GM18873 (cell line): Measurements from ENCODE around the gene EHBP1.
"Not testable (repeated sequence)": the region's sequence is repeated elsewhere in the genome, so short reads cannot be mapped to it uniquely, and the experiment has no call there.

Experiments used
- ATAC-seq: cut with Tn5 transposase; IDR thresholded peaks from one replicate; pipeline ENCODE4 v1.9.1; 2021; ENCODE audit warnings: mild to moderate bottlenecking, moderate library complexity, moderate number of reproducible peaks; ENCODE audit not compliant: unreplicated experiment, low FRiP score

Gene EHBP1

DNA sequence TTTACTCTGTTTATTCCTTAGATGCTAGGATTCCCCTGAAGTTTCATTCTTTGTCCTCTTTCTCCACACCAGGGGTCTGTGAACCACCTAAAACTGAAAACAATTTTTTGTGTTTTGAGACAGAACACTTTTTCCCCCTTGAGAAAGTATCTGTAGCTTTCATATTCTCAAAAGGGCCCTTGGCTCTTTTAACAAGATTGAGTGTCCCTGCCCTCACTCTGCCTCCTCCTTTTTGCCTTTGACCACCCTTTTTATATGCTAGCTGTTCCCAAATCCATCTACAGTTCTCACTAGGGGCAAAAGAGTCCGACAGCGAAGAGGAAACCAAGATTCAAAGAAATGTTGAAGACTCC lies 883 bp upstream of the EHBP1 start:
- ATAC-seq, result no peak

- no peak for ATAC-seq
These were observed 577 bp downstream of the EHBP1 start for GRCh38 chr2:62705859-62706720.

DNA sequence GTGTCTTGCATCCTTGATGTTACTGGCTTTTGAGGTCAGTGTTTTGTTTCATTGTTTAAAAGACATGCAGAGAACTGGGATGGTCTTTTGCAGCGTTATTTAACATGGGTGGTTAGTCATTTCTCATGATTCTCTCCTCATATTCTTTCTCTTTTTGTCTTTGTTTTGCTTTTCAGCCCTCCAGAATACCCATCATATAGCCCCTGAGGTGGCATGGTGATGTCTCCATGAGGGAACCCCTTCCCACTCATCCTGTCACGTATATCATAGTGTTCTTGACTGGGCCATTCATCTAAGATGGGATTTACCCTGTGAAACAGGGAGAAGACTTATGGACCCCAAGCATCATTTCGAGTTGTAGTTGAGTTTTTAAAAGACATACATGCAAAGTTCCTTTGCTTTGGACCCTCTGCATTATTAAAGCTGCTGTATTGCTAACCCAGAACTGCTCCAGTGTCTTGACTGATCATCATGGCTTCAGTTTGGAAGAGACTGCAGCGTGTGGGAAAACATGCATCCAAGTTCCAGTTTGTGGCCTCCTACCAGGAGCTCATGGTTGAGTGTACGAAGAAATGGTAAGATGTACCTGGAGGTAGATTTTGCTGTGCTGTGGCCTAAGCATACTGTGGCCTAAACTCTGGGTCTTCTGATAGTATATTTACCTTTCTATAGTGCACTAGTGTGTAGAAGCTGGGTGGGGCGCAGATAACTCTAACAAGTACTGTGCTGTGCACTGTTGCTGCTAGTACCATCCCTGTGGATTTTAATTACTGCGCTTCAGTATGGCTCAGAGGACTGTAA lies 1.4 kb downstream of the EHBP1 start:
- ATAC-seq, result no peak

GRCh38 chr2:62708751-62709150 lies 3.2 kb downstream of the EHBP1 start:
- no peak for ATAC-seq

DNA sequence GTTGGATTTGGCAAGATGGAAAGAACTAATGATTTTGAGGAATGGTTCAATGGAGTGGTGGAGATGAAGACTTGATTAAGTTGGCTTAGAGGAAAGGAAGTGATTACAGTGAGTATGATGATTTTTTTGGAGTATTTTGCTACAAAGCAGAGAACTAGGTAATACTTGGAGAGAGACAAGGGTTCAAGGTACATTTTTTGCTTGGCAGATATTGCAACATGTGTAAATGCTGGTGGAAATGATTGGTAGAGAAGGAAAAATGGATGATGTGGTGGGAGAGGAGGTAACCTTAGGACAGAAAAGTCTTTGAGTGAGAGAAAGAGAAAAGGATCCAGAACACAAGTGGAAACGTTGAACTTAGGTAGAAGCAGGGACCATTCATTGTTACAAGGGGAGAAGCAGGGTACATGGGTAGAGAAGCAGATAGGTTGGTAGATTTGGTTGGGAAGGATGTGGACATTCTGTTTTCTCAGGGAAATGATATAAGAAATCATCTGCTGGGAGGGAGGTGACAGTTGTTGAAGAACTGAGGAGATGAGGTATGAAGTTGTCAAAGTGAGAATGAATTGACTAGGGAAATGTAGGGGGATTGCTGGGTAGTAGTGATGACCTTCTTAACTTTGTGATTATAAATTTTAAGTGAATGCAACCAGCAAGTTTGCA lies 6.5 kb downstream of the EHBP1 start:
- no peak for ATAC-seq

DNA sequence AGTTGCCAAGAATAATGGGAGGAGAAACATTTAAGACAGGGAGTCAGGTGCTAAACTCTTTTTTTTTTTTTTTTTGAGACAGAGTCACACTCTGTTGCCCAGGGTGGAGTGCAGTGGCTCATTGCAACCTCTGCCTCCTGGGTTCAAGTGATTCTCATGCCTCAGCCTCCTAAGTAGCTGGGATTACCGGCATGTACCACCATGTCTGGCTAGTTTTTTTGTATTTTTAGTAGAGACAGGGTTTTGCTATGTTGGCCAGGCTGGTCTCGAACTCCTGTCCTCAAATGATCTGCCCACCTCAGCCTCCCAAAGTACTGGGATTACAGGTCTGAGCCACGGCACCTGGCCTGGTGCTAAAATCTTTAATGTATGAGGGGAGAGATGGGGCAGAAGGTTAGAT lies 7.7 kb downstream of the EHBP1 start:
- not testable (repeated sequence) for ATAC-seq

GRCh38 chr2:62713837-62714236 lies 8.3 kb downstream of the EHBP1 start:
- no peak for ATAC-seq

- no peak for ATAC-seq
These were observed 11.3 kb downstream of the EHBP1 start for GRCh38 chr2:62716768-62717167.

GRCh38 chr2:62717503-62718081 lies 12.1 kb downstream of the EHBP1 start:
- ATAC-seq, result no peak

- ATAC-seq, result no peak
These were observed 12.8 kb downstream of the EHBP1 start for GRCh38 chr2:62718225-62718822.

DNA sequence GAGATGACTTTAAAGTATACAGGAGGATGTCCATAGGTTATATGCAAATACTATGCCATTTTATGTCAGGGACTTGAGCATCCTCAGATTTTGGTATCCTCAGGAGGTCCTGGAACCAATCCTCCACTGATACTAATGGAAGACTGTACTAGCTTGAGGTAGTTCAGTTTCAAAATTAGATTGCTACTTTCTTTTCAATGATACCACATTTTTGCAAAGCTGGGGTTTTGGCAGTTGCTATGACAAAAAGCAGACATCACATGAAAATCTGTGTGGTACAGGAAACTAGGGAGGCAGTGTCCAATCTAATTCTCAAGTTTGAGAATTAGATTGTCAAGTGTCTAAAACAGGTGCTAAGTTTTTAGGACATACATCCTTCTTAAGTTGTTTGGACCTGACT lies 14.2 kb downstream of the EHBP1 start:
- ATAC-seq, result no peak

DNA sequence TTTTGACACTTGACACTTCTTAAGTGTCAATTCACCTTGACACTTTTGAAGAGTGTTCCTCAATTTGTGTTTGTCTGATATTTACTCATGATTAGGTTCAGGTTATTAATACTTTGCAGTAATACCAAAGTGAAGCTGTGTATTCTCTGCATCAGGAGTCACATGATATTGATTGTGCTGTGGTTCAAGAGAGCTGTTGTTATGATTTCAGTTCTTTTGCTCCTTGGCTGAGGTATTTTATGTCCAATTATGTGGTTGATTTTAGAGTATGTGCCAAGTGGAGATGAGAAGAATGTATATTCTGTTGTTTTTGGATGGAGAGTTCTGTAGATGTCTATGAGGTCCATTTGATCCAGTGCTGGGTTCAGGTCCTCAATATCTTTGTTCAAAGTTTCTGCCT lies 17.2 kb downstream of the EHBP1 start:
- ATAC-seq, result no peak

- no peak for ATAC-seq
These were observed 17.7 kb downstream of the EHBP1 start for GRCh38 chr2:62723253-62723652.

- ATAC-seq, result no peak
These were observed 18.6 kb downstream of the EHBP1 start for GRCh38 chr2:62724106-62724505.

GRCh38 chr2:62724886-62725711 lies 19.6 kb downstream of the EHBP1 start:
- no peak for ATAC-seq

GRCh38 chr2:62725712-62726055 lies 20.2 kb downstream of the EHBP1 start:
- ATAC-seq, result no peak

GRCh38 chr2:62727259-62727867 lies 21.9 kb downstream of the EHBP1 start:
- ATAC-seq, result no peak

DNA sequence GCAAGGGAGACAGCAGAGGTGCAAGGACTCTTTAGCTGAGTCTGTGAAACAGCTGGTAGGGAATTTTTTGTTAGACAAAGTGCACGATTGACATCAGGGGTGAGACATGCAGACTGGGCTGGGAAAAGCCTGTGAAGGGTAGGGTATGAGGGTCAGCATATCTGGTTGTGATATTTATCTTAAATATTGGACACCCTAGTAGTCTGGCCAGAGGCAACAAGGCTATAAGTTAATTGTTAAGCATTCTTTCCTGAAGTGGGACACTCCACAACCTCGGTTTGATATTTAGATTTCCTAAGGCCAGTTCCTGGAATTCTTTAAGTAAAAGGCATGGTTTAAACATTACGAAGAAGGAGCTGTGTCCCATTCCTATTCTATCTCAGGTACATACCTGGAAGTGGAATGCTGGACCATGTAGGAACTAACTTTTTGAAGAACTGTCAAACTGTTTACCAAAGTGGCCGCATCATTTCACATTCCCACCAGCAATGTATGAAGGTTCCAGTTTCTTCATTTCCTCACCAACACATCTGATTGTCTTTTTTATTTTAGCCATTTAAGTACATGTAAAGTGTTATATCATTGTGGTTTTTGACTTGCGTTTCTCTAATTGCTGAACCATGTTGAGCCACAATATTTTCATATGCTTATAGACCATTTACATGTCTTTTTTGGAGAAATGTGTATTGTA lies 22.5 kb downstream of the EHBP1 start:
- ATAC-seq, result no peak

GRCh38 chr2:62731275-62731674 lies 25.8 kb downstream of the EHBP1 start:
- no peak for ATAC-seq
